Panc1 (cell line): ENCODE data around the gene CMYA5. TPM values are rescaled to one million over a fixed set of nuclear protein-coding genes. Genes with fewer than 3 reads are reported as not detected.

ENCODE experiments used
- ATAC-seq: fragments of 200-7000 bp; cut with Tn5 transposase; 2 replicates; pipeline ENCODE4 v1.9.1; 2020; ENCODE audit warnings: mild to moderate bottlenecking, moderate library complexity
- BruUV-seq: library from RNA; stranded (reverse); fragments of 400-500 nt; replicated peaks from 2 replicates; lab custom pipeline; 2021; lab: Mats Ljungman, UMichigan
- CTCF ChIA-PET: fragments of 300-600 bp; sonication (Branson Sonifier 250); formaldehyde crosslinking; loops from one replicate; lab custom pipeline; 2022; ENCODE audit warnings: antibody characterized with exemption; lab: Charles Lee
- POLR2A ChIA-PET: fragments of 300-600 bp; sonication (Branson Sonifier 250); formaldehyde crosslinking; loops from one replicate; lab custom pipeline; 2022; ENCODE audit warnings: antibody characterized with exemption; lab: Charles Lee
- DNase-seq: peaks from one replicate; pipeline ENCODE4 v3.0.0-alpha.2; 2010; ENCODE audit warnings: low read depth, low spot score
- H3K27ac ChIP-seq: 2 replicates; pipeline ENCODE4 v1.5.1; 2011; ENCODE audit warnings: mild to moderate bottlenecking, low read length, inconsistent platforms
- H3K27me3 ChIP-seq: fragments of 200-500 bp; sonication (Bioruptor generic); 2 replicates; pipeline ENCODE4 v1.6.0; 2014; ENCODE audit warnings: low read length, inconsistent platforms; ENCODE audit not compliant: control insufficient read depth, insufficient read depth
- H3K36me3 ChIP-seq: fragments of 200-500 bp; sonication (Bioruptor generic); 2 replicates; pipeline ENCODE4 v1.5.1; 2014; ENCODE audit warnings: inconsistent platforms, mild to moderate bottlenecking, low read length, moderate library complexity; ENCODE audit not compliant: control insufficient read depth, insufficient read depth
- H3K4me1 ChIP-seq: 2 replicates; pipeline ENCODE4 v1.5.1; 2011; ENCODE audit warnings: inconsistent platforms, mild to moderate bottlenecking, low read length, moderate library complexity; ENCODE audit not compliant: control insufficient read depth, insufficient read depth
- H3K4me3 ChIP-seq, 2 experiments: 2 replicates each; pipeline ENCODE4 v1.5.1; 2011 to 2012; ENCODE audit warnings: low read depth in 2 of 2, low read length in 2 of 2, mild to moderate bottlenecking in 2 of 2, inconsistent platforms in 1 of 2, moderate library complexity in 1 of 2
- H3K9me3 ChIP-seq: fragments of 200-500 bp; sonication (Bioruptor generic); 2 replicates; pipeline ENCODE4 v1.5.1; 2014; ENCODE audit warnings: low read depth, mild to moderate bottlenecking, inconsistent platforms, low read length, moderate library complexity; ENCODE audit not compliant: control insufficient read depth, insufficient read depth
- CTCF ChIP-seq: fragments of 450-650 bp; IDR thresholded peaks from 2 replicates; pipeline ENCODE4 v1.5.1; 2017; ENCODE audit warnings: mild to moderate bottlenecking
- POLR2AphosphoS5 ChIP-seq: IDR thresholded peaks from 2 replicates; pipeline ENCODE4 v1.6.1; 2012; ENCODE audit warnings: mild to moderate bottlenecking, low read depth, low read length, moderate library complexity
- REST ChIP-seq, 2 experiments: IDR thresholded peaks; 2 replicates each; pipeline ENCODE4 v1.6.1; 2011 to 2012; ENCODE audit warnings: low read depth in 2 of 2, control low read depth in 1 of 2, low read length in 1 of 2, mild to moderate bottlenecking in 1 of 2, moderate library complexity in 1 of 2; ENCODE audit not compliant: insufficient read depth in 1 of 2
- SIN3A ChIP-seq: IDR thresholded peaks from 2 replicates; pipeline ENCODE4 v1.6.1; 2012; ENCODE audit warnings: low read depth, mild to moderate bottlenecking, low read length, moderate library complexity, borderline replicate concordance; ENCODE audit not compliant: insufficient read depth
- TCF7L2 ChIP-seq: IDR thresholded peaks from 2 replicates; pipeline ENCODE4 v1.6.1; 2011; ENCODE audit warnings: mild to moderate bottlenecking, low read depth, low read length, inconsistent platforms
- in situ Hi-C: cut with HindIII; loops from 2 replicates; pipeline ENCODE4 v1.10.0; 2016; ENCODE audit warnings: low sequenced_read_pairs, low pct_unique_long_range_greater_than_20kb
- intact Hi-C: fragments of 100-400 bp; cut with micrococcal nuclease; formaldehyde crosslinking; loops from one replicate; pipeline ENCODE4 v1.10.0; 2022; ENCODE audit not compliant: unreplicated experiment
- total RNA-seq: library from RNA; stranded (reverse); gene quantifications from one replicate; pipeline ENCODE4 v1.2.1, GENCODE V29; 2021; ENCODE audit not compliant: unreplicated experiment

Gene CMYA5
- total RNA-seq, 1 experiment from 2014 or later: 0.31 TPM

DNA sequence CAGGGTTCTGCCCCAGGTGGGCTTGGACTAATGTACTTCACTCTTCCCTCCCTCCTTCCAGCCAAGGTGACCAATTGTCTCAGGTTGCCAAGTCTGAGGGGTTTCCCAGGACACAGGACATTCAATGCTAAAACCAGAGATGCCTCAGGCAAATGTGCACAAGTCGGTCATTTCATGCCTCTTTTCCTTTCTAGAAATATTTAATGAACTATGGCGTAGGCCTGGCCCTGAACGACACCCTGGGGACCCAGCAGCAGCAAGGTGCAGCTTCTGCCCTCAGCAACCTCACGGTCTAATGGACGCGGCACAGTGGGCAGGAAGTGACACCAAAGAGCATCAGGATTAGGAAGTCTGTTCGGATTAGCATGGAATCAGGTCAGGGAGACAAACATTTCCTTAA, 153.4 kb downstream of the CMYA5 start:
- intact Hi-C loops: no loop called here
- Histone ChIP-seq H3K27me3 (peaks cover 4% of the 10 kb centered on the region; the same call in 1 of the 2 replicates), H3K36me3 (no peaks in the 10 kb centered on the region), H3K27ac (no peak overlapping the region), H3K4me3 (no peak overlapping the region), H3K9me3 (no peaks in the 10 kb centered on the region), H3K4me1 (no peaks in the 10 kb centered on the region)
- ATAC-seq: no peak
- in situ Hi-C loops: no loop called here
- BruUV-seq: no TSS peak
- no peak for DNase-seq
- POLR2A ChIA-PET: no interaction called here
- TF ChIP-seq CTCF (no peak), REST (IDR thresholded peaks at IDR 0.05; ENCODE audit: insufficient read depth in 1 of 2, low read depth in 2 of 2, low read length in 1 of 2) (no peak), SIN3A (no peak), POLR2AphosphoS5 (no peak), TCF7L2 (no peak)
- CTCF ChIA-PET: no interaction called here

DNA sequence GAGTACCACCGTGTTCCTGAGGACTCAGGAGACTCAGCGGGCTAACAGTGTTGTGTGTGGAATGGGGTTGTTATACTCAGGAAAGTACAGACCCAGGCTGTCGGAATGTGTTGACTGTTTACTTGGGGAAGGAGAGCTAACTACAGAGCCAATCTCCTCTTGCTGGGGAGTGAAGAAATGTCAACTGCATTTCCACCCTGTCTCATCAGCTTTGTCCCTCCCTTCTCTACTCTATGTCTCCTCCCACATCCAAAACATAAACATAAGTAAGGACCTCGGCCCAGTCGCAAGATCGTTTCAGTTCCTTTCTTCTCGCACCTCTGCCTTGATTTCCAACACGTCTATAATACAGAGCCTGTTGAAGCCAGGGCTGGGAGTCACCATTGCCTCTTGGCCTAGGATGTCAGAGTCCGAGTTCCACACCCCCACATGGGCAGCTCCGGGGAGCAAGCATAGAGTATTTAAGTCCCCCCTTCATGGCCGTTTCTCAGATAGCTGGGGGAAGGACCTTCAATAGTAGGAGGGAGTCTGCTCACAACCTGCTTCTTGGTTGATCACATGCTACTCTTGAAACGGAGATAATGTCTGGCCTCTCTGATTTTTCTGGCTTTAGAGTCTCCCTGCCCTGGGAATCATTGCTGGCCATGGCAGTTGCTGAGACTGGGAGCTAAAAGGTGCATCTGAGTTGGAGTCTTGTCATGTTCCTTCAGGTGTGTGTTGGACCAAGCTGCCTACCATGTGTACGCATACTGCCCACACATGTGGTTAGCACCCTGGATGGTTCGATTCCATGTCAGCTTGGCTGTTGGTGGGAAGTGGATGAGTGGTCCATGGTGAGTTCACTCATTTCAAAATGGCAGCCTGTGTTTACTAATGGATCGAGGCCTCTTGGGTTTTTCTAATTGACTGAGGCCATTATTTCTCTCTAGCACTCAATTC, 154.1 kb downstream of the CMYA5 start:
- ATAC-seq: no peak
- H3K27me3 ChIP-seq: peaks cover 4% of the 10 kb centered on the region; the same call in 1 of the 2 replicates
- H3K27ac ChIP-seq: no peak overlapping the region
- intact Hi-C loops: no loop called here
- H3K9me3 ChIP-seq: no peaks in the 10 kb centered on the region
- CTCF ChIA-PET: no interaction called here
- no peaks in the 10 kb centered on the region for H3K36me3 ChIP-seq
- DNase-seq: no peak
- TF ChIP-seq REST (IDR thresholded peaks at IDR 0.05; ENCODE audit: insufficient read depth in 1 of 2, low read depth in 2 of 2, low read length in 1 of 2) (no peak), SIN3A (no peak), TCF7L2 (no peak), CTCF (no peak), POLR2AphosphoS5 (no peak)
- no peaks in the 10 kb centered on the region for H3K4me1 ChIP-seq
- BruUV-seq: no TSS peak
- H3K4me3 ChIP-seq: no peak overlapping the region
- in situ Hi-C loops: no loop called here
- POLR2A ChIA-PET: no interaction called here
